ENCODE results near the gene LAMA1. TPM values are rescaled to one million over a fixed set of nuclear protein-coding genes. Genes with fewer than 3 reads are reported as not detected.

The LAMA1 gene
- total RNA-seq, 3 donors from 2014 or later, result 2.7 to 20.8 (median 6.1) TPM

DNA sequence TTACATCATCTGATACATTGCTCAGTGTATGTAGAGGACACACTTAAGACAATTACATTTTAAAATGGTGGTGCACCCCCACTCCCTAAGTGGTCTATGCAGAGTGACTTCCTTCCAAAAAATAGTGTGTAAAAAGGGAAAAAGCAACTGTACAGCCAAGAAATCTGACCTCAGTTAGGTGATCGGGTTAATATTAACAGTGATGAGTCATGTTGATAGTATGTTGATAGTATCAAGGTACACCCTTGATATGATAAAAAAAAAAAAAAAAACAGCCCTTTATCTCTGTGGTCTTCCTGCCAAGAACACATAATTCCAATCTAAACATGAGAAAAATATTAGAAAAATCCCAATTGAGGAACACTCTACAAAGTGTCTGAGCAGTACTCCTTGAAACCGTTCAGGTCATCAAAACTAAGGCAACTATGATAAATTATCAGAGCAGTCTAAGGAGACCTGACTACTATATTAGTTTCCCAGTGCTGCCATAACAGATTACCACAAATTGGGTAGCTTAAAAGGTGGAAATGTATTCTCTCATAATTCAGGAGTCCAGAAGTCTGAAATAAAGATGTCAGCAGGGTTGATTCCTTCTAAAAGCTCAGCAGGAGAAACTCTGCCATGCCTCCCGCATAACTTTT is 216.2 kb downstream of the LAMA1 start:
- intact Hi-C loops (cut with DNase I, micrococcal nuclease), result no loop called here
- DNase-seq, result no peak
- Histone ChIP-seq H3K4me1 (ENCODE audit: low read depth) (no peaks in the 10 kb centered on the region), H3K36me3 (ENCODE audit: low read depth) (no peaks in the 10 kb centered on the region), H3K9me3 (no peaks in the 10 kb centered on the region), H3K4me3 (no peak overlapping the region)
- TF ChIP-seq, protein P1, sequence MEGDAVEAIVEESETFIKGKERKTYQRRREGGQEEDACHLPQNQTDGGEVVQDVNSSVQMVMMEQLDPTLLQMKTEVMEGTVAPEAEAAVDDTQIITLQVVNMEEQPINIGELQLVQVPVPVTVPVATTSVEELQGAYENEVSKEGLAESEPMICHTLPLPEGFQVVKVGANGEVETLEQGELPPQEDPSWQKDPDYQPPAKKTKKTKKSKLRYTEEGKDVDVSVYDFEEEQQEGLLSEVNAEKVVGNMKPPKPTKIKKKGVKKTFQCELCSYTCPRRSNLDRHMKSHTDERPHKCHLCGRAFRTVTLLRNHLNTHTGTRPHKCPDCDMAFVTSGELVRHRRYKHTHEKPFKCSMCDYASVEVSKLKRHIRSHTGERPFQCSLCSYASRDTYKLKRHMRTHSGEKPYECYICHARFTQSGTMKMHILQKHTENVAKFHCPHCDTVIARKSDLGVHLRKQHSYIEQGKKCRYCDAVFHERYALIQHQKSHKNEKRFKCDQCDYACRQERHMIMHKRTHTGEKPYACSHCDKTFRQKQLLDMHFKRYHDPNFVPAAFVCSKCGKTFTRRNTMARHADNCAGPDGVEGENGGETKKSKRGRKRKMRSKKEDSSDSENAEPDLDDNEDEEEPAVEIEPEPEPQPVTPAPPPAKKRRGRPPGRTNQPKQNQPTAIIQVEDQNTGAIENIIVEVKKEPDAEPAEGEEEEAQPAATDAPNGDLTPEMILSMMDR (IDR thresholded peaks at IDR 0.05), result no peak
- ATAC-seq, result no peak

DNA sequence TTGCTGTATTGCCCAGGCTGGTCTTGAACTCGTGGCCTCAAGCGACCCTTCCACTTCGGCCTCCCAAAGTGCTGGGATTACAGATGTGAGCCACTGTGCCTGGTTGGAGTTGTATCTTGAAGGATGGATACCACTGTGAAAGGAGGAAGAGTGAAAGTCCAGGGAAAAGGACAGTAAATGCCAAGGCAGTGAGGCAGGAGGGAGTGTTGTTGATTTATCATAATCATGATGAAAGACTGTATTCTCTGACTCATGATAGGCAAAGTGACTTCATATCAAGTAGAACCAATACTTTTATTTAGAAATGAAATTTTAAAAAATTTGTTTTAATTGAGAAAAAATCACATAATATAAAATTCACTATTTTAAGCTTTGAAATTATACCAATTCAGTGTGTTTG is 225.8 kb downstream of the LAMA1 start:
- Histone ChIP-seq H3K4me1 (ENCODE audit: low read depth) (no peaks in the 10 kb centered on the region), H3K36me3 (ENCODE audit: low read depth) (no peaks in the 10 kb centered on the region), H3K9me3 (no peaks in the 10 kb centered on the region), H3K4me3 (no peak overlapping the region)
- TF ChIP-seq, protein P1 (IDR thresholded peaks at IDR 0.05), result no peak
- ATAC-seq (no peak), DNase-seq (no peak)
- intact Hi-C loops (cut with DNase I, micrococcal nuclease), result no loop called here

Other genes starting within 250 kb of the LAMA1 start
- gene LRRC30, start 113.3 kb upstream of the LAMA1 start, total RNA-seq, result not detected